GM19452 (cell line): ENCODE data around the gene MMP14.
A peak's percentile ranks its signal among the peaks of the same experiment; 100 is the strongest.

Experiments used
- ATAC-seq: cut with Tn5 transposase; IDR thresholded peaks from one replicate; pipeline ENCODE4 v1.9.1; 2021; ENCODE audit not compliant: unreplicated experiment

Gene MMP14

DNA sequence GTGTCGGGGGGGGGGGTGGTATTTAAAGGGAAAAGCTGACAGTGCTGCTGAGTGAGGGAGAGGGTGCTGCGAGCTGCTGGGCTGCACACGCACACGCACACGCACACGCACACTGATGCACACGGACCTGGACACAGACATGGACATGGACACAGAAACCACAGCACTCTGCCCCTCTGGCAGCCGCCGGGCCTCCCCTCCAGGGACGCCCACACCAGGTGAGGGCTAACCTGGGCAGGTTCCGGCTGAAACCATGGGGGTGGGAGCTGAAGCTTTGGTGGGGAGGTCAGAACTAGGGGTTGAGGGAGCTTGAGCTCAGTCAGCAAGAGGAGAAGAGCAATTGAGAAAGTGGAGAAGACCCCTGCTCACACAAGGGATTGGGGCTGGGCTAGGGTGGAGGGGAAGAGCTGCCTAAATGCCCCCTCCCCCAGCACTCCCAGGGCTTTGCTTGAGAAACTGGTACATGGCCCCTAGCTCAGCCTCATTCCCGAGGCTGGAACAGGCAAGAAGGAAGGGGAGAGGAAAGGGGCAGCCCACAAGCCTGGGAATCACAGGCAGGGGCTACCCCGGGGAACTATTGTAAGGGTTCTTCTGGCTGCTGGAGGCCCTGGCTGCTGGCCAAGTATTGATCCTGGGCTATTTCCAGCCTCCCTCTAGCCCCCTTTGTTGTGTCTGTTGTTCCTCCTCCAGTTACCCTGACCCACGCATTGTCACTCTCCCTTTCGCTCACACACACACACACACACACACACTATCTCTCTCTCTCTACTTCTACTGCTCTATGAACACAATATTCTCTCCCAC lies 47.0 kb downstream of the MMP14 start, which contains the start of gene REM2:
REM2 (plus strand) TSS at position 50 of the 804 bp plus-strand sequence; CDS start at position 116, 66 bp downstream.
- no peak for ATAC-seq

GRCh38 chr14:22884076-22884737 lies 47.8 kb downstream of the MMP14 start:
- no peak for ATAC-seq

- no peak for ATAC-seq
Observed at GRCh38 chr14:22884738-22885523, 48.5 kb downstream of the MMP14 start.

DNA sequence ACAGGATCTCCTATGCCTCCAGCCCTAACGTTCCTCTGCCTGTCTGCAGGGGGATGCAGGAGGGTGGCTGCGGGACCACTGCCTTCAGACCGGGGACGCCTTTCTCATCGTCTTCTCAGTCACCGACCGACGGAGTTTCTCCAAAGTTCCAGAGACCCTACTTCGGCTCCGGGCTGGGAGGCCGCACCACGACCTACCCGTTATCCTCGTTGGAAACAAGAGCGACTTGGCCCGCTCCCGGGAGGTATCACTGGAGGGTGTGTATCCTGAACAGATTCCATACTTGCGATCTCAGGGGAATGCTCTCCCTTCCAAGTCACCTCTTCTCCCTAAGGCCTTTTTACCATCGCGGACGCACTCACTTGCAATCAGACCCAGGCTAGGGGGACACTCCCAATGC lies 49.6 kb downstream of the MMP14 start:
- no peak for ATAC-seq

- peak; percentile 47 for ATAC-seq
Observed at GRCh38 chr14:22886500-22887259, 50.3 kb downstream of the MMP14 start.

- ATAC-seq, result peak; percentile 44
Observed at GRCh38 chr14:22887260-22887989, 51.0 kb downstream of the MMP14 start.

DNA sequence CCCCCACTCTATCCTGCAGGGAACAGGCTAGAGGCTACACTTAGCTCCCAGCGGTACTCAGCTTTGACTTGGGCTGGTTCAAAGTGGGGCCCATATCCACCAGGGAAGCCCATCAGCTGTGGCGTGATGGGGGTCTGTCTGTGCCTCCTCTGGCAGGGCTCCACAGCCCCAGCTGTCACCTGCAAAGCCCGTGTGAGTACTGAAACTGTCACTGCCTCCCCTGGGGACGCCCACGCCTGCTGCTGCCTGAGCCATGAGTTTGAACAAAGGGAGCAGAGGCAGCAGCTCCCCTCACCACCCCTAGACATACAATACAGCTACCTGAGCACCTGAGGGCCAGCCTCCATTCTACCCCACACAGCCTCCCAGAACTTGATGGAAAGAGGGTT lies 51.6 kb downstream of the MMP14 start:
- peak; percentile 43 for ATAC-seq

GRCh38 chr14:22888662-22889061 lies 52.3 kb downstream of the MMP14 start:
- ATAC-seq, result no peak

- no peak for ATAC-seq
Observed at GRCh38 chr14:22890416-22890815, 54.0 kb downstream of the MMP14 start.

GRCh38 chr14:22892488-22892887 lies 56.1 kb downstream of the MMP14 start:
- ATAC-seq, result no peak

- no peak for ATAC-seq
Observed at GRCh38 chr14:22893706-22894105, 57.3 kb downstream of the MMP14 start.

- no peak for ATAC-seq
Observed at GRCh38 chr14:22895402-22895801, 59.0 kb downstream of the MMP14 start.

- ATAC-seq, result no peak
Observed at GRCh38 chr14:22896356-22896755, 60.0 kb downstream of the MMP14 start.

GRCh38 chr14:22896760-22897159 lies 60.4 kb downstream of the MMP14 start:
- ATAC-seq, result no peak

DNA sequence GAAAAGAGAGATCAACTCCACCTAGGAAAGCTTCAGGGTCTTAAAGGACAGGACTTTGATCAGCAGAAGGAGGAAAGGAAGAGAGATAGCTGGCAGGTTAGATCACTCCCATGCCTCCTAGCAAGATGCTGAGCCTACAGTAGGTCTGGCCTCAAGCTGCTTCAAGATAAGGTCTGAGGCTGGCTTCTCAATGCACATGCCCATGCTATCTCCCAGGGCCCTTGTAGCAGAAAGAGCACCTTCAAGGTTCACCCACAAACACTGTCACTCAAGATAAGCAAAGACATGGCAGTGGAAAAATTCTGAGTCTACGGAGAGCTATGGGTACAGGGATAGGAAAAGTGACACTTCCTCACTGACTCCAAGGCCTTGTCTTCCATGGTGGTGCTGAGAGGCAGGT lies 61.0 kb downstream of the MMP14 start:
- ATAC-seq, result no peak
